Measurements from ENCODE around the gene DMD. TPM values are rescaled to one million over a fixed set of nuclear protein-coding genes. Genes with fewer than 3 reads are reported as not detected.

DMD gene
- total RNA-seq, 1 donor from 2014 or later: 22.9 TPM

GRCh38 chrX:31860686-31861085, 1350.7 kb downstream of the DMD start:
- Mint-ChIP-seq H3K9me3 (no peaks in the 10 kb centered on the region), H3K27ac (no peak overlapping the region), H3K4me3 (no peak overlapping the region), H3K36me3 (ENCODE audit: low read depth) (no peaks in the 10 kb centered on the region), H3K4me1 (no peaks in the 10 kb centered on the region), H3K27me3 (no peaks in the 10 kb centered on the region)
- ChIA-PET POLR2A (no interaction called here), CTCF (no interaction called here)
- intact Hi-C loops (cut with micrococcal nuclease): no loop called here
- no peak for TF ChIP-seq CTCF (IDR thresholded peaks at IDR 0.05)
- DNase-seq (no peak), ATAC-seq (ENCODE audit: low read depth) (no peak)

- DNase-seq (no peak), ATAC-seq (ENCODE audit: low read depth) (no peak)
- Mint-ChIP-seq H3K36me3 (ENCODE audit: low read depth) (no peaks in the 10 kb centered on the region), H3K4me3 (no peak overlapping the region), H3K27me3 (no peaks in the 10 kb centered on the region), H3K4me1 (no peaks in the 10 kb centered on the region), H3K27ac (no peak overlapping the region), H3K9me3 (no peaks in the 10 kb centered on the region)
- intact Hi-C loops (cut with micrococcal nuclease): no loop called here
- CTCF ChIA-PET: no interaction called here
- POLR2A ChIA-PET: no interaction called here
- TF ChIP-seq CTCF (IDR thresholded peaks at IDR 0.05): no peak
Observed at GRCh38 chrX:31858915-31859314, 1352.4 kb downstream of the DMD start.

GRCh38 chrX:31854716-31855115, 1356.6 kb downstream of the DMD start:
- H3K36me3 Mint-ChIP-seq (ENCODE audit: low read depth): no peaks in the 10 kb centered on the region
- intact Hi-C loops (cut with micrococcal nuclease): no loop called here
- DNase-seq: no peak

GRCh38 chrX:31851761-31852160, 1359.6 kb downstream of the DMD start:
- H3K36me3 Mint-ChIP-seq (ENCODE audit: low read depth): no peaks in the 10 kb centered on the region
- H3K4me1 Mint-ChIP-seq: no peaks in the 10 kb centered on the region
- intact Hi-C loops (cut with micrococcal nuclease): no loop called here
- CTCF ChIA-PET: no interaction called here
- ATAC-seq (ENCODE audit: low read depth) (no peak), DNase-seq (no peak)
- POLR2A ChIA-PET: no interaction called here
- no peak overlapping the region for H3K4me3 Mint-ChIP-seq
- no peak overlapping the region for H3K27ac Mint-ChIP-seq
- H3K27me3 Mint-ChIP-seq: no peaks in the 10 kb centered on the region
- no peaks in the 10 kb centered on the region for H3K9me3 Mint-ChIP-seq
- TF ChIP-seq CTCF (IDR thresholded peaks at IDR 0.05): no peak

More at GRCh38 chrX:31854716-31855115, 1356.6 kb downstream of the DMD start:
- Mint-ChIP-seq H3K9me3 (no peaks in the 10 kb centered on the region), H3K27ac (no peak overlapping the region), H3K4me1 (no peaks in the 10 kb centered on the region), H3K4me3 (no peak overlapping the region), H3K27me3 (no peaks in the 10 kb centered on the region)
- ChIA-PET POLR2A (no interaction called here), CTCF (no interaction called here)
- no peak for TF ChIP-seq CTCF (IDR thresholded peaks at IDR 0.05)
- ATAC-seq (ENCODE audit: low read depth): no peak

- Mint-ChIP-seq H3K27me3 (no peaks in the 10 kb centered on the region), H3K4me1 (no peaks in the 10 kb centered on the region), H3K36me3 (ENCODE audit: low read depth) (no peaks in the 10 kb centered on the region), H3K27ac (no peak overlapping the region), H3K9me3 (no peaks in the 10 kb centered on the region), H3K4me3 (no peak overlapping the region)
- intact Hi-C loops (cut with micrococcal nuclease): no loop called here
- DNase-seq: no peak
- ChIA-PET POLR2A (no interaction called here), CTCF (no interaction called here)
- no peak for ATAC-seq (ENCODE audit: low read depth)
- TF ChIP-seq CTCF (IDR thresholded peaks at IDR 0.05): no peak
Observed at GRCh38 chrX:31847773-31848172, 1363.6 kb downstream of the DMD start.
